ENCODE measurements around the gene C16orf92. TPM values are rescaled to one million over a fixed set of nuclear protein-coding genes. Genes with fewer than 3 reads are reported as not detected.

Gene C16orf92
- total and polyA plus RNA-seq, 2 of the 13 experiments (the other 11 are each of a cell fraction or from before 2014, with no cell fraction given), result not detected

DNA sequence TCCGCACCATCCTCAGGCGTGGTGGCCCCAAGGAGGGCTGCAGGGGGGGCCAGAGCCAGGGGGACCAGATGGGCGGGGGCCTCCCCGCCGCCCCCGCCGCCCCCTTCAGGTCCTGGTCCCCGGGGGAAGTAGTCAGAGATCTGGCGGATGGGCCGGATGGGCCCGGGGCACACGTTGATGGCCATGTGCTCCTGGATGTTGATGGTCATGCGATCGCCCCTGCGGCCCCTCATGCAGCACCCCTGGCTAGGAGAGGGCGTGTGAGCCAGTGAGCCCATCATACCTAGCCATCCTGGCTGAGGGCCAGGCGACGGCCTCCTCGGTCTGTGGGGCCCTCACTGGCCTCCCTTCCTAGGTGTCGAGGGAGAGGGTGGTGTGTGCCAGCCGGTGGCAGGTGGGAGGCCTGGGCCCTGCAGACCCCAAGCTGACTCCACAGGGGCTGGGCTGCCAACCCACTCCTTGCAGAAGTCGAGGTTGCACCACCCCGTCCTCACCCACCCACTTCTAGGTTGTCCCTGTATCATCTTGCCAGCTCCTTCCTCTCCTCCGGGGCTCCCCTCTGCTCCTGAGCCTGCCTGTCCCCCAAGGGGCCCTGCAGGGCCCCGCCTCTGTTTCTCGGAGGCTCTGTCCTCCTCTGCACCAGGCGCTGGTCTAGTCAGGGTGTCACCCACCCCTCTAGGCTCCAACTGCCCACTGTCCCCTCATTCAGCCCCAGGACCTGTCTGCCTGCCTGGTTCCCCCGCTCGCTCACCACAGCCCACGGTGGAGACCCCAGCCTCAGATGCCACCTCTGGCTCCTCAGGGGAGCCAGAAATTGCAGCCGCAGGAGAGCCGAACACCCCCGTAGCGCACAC is 12.8 kb upstream of the C16orf92 start:
- intact Hi-C loops (cut with micrococcal nuclease; ENCODE audit: unreplicated experiment) (no loop called here), in situ Hi-C loops (cut with HindIII; ENCODE audit: extremely low pct_ligation_motif_present, low pct_unique_long_range_greater_than_20kb) (loop anchor here (10.0 kb wide), 1 partner anchor 145 kb away; the partner anchor contains the start of gene CDIPT)
- FAIRE-seq (no peak), DNase-seq (ENCODE audit: low spot score) (no peak), ATAC-seq (peak; percentile 5)
- no peak overlapping the region for H3K27ac ChIP-seq (ENCODE audit: extremely low read length, insufficient read depth, low read length)
- 0 out of 2 replicates have a peak, but pooled peaks have one; percentile 11 for TF ChIP-seq PCBP1 (IDR thresholded peaks at IDR 0.05; ENCODE audit: borderline replicate concordance, low read depth, low read length)
- TF ChIP-seq, protein P1, sequence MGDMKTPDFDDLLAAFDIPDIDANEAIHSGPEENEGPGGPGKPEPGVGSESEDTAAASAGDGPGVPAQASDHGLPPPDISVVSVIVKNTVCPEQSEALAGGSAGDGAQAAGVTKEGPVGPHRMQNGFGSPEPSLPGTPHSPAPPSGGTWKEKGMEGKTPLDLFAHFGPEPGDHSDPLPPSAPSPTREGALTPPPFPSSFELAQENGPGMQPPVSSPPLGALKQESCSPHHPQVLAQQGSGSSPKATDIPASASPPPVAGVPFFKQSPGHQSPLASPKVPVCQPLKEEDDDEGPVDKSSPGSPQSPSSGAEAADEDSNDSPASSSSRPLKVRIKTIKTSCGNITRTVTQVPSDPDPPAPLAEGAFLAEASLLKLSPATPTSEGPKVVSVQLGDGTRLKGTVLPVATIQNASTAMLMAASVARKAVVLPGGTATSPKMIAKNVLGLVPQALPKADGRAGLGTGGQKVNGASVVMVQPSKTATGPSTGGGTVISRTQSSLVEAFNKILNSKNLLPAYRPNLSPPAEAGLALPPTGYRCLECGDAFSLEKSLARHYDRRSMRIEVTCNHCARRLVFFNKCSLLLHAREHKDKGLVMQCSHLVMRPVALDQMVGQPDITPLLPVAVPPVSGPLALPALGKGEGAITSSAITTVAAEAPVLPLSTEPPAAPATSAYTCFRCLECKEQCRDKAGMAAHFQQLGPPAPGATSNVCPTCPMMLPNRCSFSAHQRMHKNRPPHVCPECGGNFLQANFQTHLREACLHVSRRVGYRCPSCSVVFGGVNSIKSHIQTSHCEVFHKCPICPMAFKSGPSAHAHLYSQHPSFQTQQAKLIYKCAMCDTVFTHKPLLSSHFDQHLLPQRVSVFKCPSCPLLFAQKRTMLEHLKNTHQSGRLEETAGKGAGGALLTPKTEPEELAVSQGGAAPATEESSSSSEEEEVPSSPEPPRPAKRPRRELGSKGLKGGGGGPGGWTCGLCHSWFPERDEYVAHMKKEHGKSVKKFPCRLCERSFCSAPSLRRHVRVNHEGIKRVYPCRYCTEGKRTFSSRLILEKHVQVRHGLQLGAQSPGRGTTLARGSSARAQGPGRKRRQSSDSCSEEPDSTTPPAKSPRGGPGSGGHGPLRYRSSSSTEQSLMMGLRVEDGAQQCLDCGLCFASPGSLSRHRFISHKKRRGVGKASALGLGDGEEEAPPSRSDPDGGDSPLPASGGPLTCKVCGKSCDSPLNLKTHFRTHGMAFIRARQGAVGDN (CRISPR knock-in tag; IDR thresholded peaks at IDR 0.05), result no peak; the same call in 1 of the 2 replicates
- TF ChIP-seq, protein P2, sequence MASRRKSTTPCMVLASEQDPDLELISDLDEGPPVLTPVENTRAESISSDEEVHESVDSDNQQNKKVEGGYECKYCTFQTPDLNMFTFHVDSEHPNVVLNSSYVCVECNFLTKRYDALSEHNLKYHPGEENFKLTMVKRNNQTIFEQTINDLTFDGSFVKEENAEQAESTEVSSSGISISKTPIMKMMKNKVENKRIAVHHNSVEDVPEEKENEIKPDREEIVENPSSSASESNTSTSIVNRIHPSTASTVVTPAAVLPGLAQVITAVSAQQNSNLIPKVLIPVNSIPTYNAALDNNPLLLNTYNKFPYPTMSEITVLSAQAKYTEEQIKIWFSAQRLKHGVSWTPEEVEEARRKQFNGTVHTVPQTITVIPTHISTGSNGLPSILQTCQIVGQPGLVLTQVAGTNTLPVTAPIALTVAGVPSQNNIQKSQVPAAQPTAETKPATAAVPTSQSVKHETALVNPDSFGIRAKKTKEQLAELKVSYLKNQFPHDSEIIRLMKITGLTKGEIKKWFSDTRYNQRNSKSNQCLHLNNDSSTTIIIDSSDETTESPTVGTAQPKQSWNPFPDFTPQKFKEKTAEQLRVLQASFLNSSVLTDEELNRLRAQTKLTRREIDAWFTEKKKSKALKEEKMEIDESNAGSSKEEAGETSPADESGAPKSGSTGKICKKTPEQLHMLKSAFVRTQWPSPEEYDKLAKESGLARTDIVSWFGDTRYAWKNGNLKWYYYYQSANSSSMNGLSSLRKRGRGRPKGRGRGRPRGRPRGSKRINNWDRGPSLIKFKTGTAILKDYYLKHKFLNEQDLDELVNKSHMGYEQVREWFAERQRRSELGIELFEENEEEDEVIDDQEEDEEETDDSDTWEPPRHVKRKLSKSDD (CRISPR knock-in tag; IDR thresholded peaks at IDR 0.05; ENCODE audit: low read depth), result no peak
- TF ChIP-seq PAX8 (CRISPR knock-in tag; IDR thresholded peaks at IDR 0.05; ENCODE audit: borderline replicate concordance), result no peak
- TF ChIP-seq, protein P3, sequence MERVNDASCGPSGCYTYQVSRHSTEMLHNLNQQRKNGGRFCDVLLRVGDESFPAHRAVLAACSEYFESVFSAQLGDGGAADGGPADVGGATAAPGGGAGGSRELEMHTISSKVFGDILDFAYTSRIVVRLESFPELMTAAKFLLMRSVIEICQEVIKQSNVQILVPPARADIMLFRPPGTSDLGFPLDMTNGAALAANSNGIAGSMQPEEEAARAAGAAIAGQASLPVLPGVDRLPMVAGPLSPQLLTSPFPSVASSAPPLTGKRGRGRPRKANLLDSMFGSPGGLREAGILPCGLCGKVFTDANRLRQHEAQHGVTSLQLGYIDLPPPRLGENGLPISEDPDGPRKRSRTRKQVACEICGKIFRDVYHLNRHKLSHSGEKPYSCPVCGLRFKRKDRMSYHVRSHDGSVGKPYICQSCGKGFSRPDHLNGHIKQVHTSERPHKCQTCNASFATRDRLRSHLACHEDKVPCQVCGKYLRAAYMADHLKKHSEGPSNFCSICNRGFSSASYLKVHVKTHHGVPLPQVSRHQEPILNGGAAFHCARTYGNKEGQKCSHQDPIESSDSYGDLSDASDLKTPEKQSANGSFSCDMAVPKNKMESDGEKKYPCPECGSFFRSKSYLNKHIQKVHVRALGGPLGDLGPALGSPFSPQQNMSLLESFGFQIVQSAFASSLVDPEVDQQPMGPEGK (CRISPR knock-in tag; IDR thresholded peaks at IDR 0.05), result 0 out of 2 replicates have a peak, but pooled peaks have one; percentile 7
- H3K79me2 ChIP-seq (ENCODE audit: insufficient read depth, low read length), result no peaks in the 10 kb centered on the region
- ChIA-PET CTCF (ENCODE audit: low intra/inter-chr PET ratio, low total read pairs) (no interaction called here), POLR2A (interaction anchor here (1.1 to 1.7 kb wide), 3 partner anchors 22 to 55 kb away, joined by 4 to 6 read pairs (median 5); partner anchors contain the start of genes ALDOA and TAOK2)
- WGBS (ENCODE audit: low lambda C conversion rate), result 42% methylated on average over 23 of the region's 34 CpGs
- peaks cover 31% of the 10 kb centered on the region for H3K4me1 ChIP-seq (ENCODE audit: insufficient read depth, low read length)
- H3K36me3 ChIP-seq (replicated peaks in 1 of 2; ENCODE audit: control insufficient read depth in 1 of 2, insufficient read depth in 2 of 2, low read length in 2 of 2), result no peaks in the 10 kb centered on the region
- H3K4me3 ChIP-seq (replicated peaks in 1 of 3; ENCODE audit: insufficient read depth in 1 of 3, low read depth in 2 of 3, low read length in 3 of 3), result peak overlapping the region; percentile 42 to 69 (median 48); a peak in 4 of 6 replicates
- BruUV-seq (replicated peaks), result no TSS peak
- no peaks in the 10 kb centered on the region for H4K20me1 ChIP-seq (ENCODE audit: insufficient read depth, low read length)
- peaks cover 10 to 31% of the 10 kb centered on the region in 2 experiments; a peak in 4 of 5 replicates for H3K27me3 ChIP-seq (ENCODE audit: control insufficient read depth in 1 of 2, insufficient read depth in 2 of 2, low read length in 2 of 2)
- peak overlapping the region; percentile 63 for H3K4me2 ChIP-seq (ENCODE audit: low read depth, low read length)
- H2AFZ ChIP-seq (ENCODE audit: low read length), result no peak overlapping the region
- H3K9me3 ChIP-seq (ENCODE audit: low read length), result no peaks in the 10 kb centered on the region
- no peak overlapping the region for H3K9ac ChIP-seq (ENCODE audit: insufficient read depth, low read depth, low read length)
